Measurements from ENCODE around the gene CHST14. TPM values are rescaled to one million over a fixed set of nuclear protein-coding genes. Genes with fewer than 3 reads are reported as not detected.

Gene CHST14
- polyA plus RNA-seq, 1 experiment: 19.8 TPM

GRCh38 chr15:40456738-40457137 is 14.0 kb upstream of the CHST14 start:
- no peak for TF ChIP-seq CTCF (IDR thresholded peaks at IDR 0.05; ENCODE audit: low read depth, low read length)
- Histone ChIP-seq H3K9me3 (ENCODE audit: control insufficient read depth, insufficient read depth, low read length) (no peaks in the 10 kb centered on the region; the same call in 1 of the 2 replicates), H3K27ac (ENCODE audit: low read depth, low read length) (no peak overlapping the region), H3K27me3 (ENCODE audit: control insufficient read depth, insufficient read depth, low read length) (no peaks in the 10 kb centered on the region), H3K4me3 (ENCODE audit: low read depth, low read length) (no peak overlapping the region)
- ChIA-PET CTCF (no interaction called here), POLR2A (no interaction called here)
- no peak for DNase-seq (ENCODE audit: low read depth, low spot score)

GRCh38 chr15:40458495-40459371 is 12.1 kb upstream of the CHST14 start:
- CTCF ChIA-PET: no interaction called here
- no peak for TF ChIP-seq CTCF (IDR thresholded peaks at IDR 0.05; ENCODE audit: low read depth, low read length)
- no peak overlapping the region for H3K27ac ChIP-seq (ENCODE audit: low read depth, low read length)

GRCh38 chr15:40459391-40460015 is 11.3 kb upstream of the CHST14 start:
- no peak for DNase-seq (ENCODE audit: low read depth, low spot score)
- no peak overlapping the region for H3K4me3 ChIP-seq (ENCODE audit: low read depth, low read length)
- H3K27ac ChIP-seq (ENCODE audit: low read depth, low read length): no peak overlapping the region
- TF ChIP-seq CTCF (IDR thresholded peaks at IDR 0.05; ENCODE audit: low read depth, low read length): no peak
- H3K9me3 ChIP-seq (ENCODE audit: control insufficient read depth, insufficient read depth, low read length): no peaks in the 10 kb centered on the region; the same call in 1 of the 2 replicates
- POLR2A ChIA-PET: no interaction called here
- CTCF ChIA-PET: no interaction called here
- H3K27me3 ChIP-seq (ENCODE audit: control insufficient read depth, insufficient read depth, low read length): no peaks in the 10 kb centered on the region

More at GRCh38 chr15:40458495-40459371, 12.1 kb upstream of the CHST14 start:
- no peak overlapping the region for H3K4me3 ChIP-seq (ENCODE audit: low read depth, low read length)
- no peaks in the 10 kb centered on the region; the same call in 1 of the 2 replicates for H3K9me3 ChIP-seq (ENCODE audit: control insufficient read depth, insufficient read depth, low read length)
- no peak for DNase-seq (ENCODE audit: low read depth, low spot score)
- no peaks in the 10 kb centered on the region for H3K27me3 ChIP-seq (ENCODE audit: control insufficient read depth, insufficient read depth, low read length)
- POLR2A ChIA-PET: no interaction called here

GRCh38 chr15:40460404-40460803 is 10.4 kb upstream of the CHST14 start:
- no peak overlapping the region for H3K27ac ChIP-seq (ENCODE audit: low read depth, low read length)
- ChIA-PET POLR2A (no interaction called here), CTCF (no interaction called here)
- no peaks in the 10 kb centered on the region for H3K27me3 ChIP-seq (ENCODE audit: control insufficient read depth, insufficient read depth, low read length)
- no peak overlapping the region for H3K4me3 ChIP-seq (ENCODE audit: low read depth, low read length)
- H3K9me3 ChIP-seq (ENCODE audit: control insufficient read depth, insufficient read depth, low read length): no peaks in the 10 kb centered on the region; the same call in 1 of the 2 replicates
- TF ChIP-seq CTCF (IDR thresholded peaks at IDR 0.05; ENCODE audit: low read depth, low read length): no peak
- no peak for DNase-seq (ENCODE audit: low read depth, low spot score)

GRCh38 chr15:40461958-40462357 is 8.8 kb upstream of the CHST14 start:
- Histone ChIP-seq H3K9me3 (ENCODE audit: control insufficient read depth, insufficient read depth, low read length) (no peaks in the 10 kb centered on the region; the same call in 1 of the 2 replicates), H3K27ac (ENCODE audit: low read depth, low read length) (no peak overlapping the region), H3K27me3 (ENCODE audit: control insufficient read depth, insufficient read depth, low read length) (no peaks in the 10 kb centered on the region), H3K4me3 (ENCODE audit: low read depth, low read length) (no peak overlapping the region)
- ChIA-PET CTCF (interaction anchor here (1.5 kb wide), 1 partner anchor 45 kb away, joined by 5 read pairs; no protein-coding TSS in a partner anchor), POLR2A (no interaction called here)
- TF ChIP-seq CTCF (IDR thresholded peaks at IDR 0.05; ENCODE audit: low read depth, low read length): no peak
- DNase-seq (ENCODE audit: low read depth, low spot score): no peak

Data from AG04450 (cell line).